HG02678 (cell line): Measurements from ENCODE around the gene GTPBP3.

Experiments used
- ATAC-seq: cut with Tn5 transposase; IDR thresholded peaks from one replicate; pipeline ENCODE4 v1.9.1; 2021; ENCODE audit warnings: mild to moderate bottlenecking, moderate library complexity; ENCODE audit not compliant: unreplicated experiment

Gene GTPBP3

GRCh38 chr19:17327068-17327653, 10.2 kb upstream of the GTPBP3 start:
- no peak for ATAC-seq

- ATAC-seq, result no peak
Measured at GRCh38 chr19:17327654-17328516, 9.5 kb upstream of the GTPBP3 start.

- ATAC-seq, result no peak
Measured at GRCh38 chr19:17328517-17329365, 8.6 kb upstream of the GTPBP3 start.

GRCh38 chr19:17329366-17330261, 7.7 kb upstream of the GTPBP3 start:
- ATAC-seq, result no peak

GRCh38 chr19:17330262-17331044, 6.9 kb upstream of the GTPBP3 start:
- ATAC-seq, result no peak

- no peak for ATAC-seq
Measured at GRCh38 chr19:17331045-17331558, 6.3 kb upstream of the GTPBP3 start.

- ATAC-seq, result no peak
Measured at GRCh38 chr19:17332360-17332676, 5.0 kb upstream of the GTPBP3 start.

GRCh38 chr19:17332677-17333581, 4.4 kb upstream of the GTPBP3 start:
- no peak for ATAC-seq

- no peak for ATAC-seq
Measured at GRCh38 chr19:17333611-17334413, 3.5 kb upstream of the GTPBP3 start.

- ATAC-seq, result peak; percentile 53
Measured at GRCh38 chr19:17334414-17335409, 2.6 kb upstream of the GTPBP3 start, which contains the start of gene ANO8. TSS of gene ANO8 (minus strand) at chr19:17334855. CDS start at chr19:17334670, 185 bp downstream.

GRCh38 chr19:17335575-17335974, 1.8 kb upstream of the GTPBP3 start:
- no peak for ATAC-seq

- no peak for ATAC-seq
Measured at GRCh38 chr19:17337675-17338432, 501 bp downstream of the GTPBP3 start.

- no peak for ATAC-seq
Measured at GRCh38 chr19:17338433-17339078, 1.2 kb downstream of the GTPBP3 start.

- ATAC-seq, result no peak
Measured at GRCh38 chr19:17339088-17339741, 1.9 kb downstream of the GTPBP3 start.
